ENCODE data around the gene DISP3.

DISP3 gene, protein sequence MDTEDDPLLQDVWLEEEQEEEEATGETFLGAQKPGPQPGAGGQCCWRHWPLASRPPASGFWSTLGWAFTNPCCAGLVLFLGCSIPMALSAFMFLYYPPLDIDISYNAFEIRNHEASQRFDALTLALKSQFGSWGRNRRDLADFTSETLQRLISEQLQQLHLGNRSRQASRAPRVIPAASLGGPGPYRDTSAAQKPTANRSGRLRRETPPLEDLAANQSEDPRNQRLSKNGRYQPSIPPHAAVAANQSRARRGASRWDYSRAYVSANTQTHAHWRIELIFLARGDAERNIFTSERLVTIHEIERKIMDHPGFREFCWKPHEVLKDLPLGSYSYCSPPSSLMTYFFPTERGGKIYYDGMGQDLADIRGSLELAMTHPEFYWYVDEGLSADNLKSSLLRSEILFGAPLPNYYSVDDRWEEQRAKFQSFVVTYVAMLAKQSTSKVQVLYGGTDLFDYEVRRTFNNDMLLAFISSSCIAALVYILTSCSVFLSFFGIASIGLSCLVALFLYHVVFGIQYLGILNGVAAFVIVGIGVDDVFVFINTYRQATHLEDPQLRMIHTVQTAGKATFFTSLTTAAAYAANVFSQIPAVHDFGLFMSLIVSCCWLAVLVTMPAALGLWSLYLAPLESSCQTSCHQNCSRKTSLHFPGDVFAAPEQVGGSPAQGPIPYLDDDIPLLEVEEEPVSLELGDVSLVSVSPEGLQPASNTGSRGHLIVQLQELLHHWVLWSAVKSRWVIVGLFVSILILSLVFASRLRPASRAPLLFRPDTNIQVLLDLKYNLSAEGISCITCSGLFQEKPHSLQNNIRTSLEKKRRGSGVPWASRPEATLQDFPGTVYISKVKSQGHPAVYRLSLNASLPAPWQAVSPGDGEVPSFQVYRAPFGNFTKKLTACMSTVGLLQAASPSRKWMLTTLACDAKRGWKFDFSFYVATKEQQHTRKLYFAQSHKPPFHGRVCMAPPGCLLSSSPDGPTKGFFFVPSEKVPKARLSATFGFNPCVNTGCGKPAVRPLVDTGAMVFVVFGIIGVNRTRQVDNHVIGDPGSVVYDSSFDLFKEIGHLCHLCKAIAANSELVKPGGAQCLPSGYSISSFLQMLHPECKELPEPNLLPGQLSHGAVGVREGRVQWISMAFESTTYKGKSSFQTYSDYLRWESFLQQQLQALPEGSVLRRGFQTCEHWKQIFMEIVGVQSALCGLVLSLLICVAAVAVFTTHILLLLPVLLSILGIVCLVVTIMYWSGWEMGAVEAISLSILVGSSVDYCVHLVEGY (N-terminal part only)

GRCh38 chr1:11478571-11479374 is at the start of gene DISP3:
Gene DISP3 (plus strand): TSS chr1:11479155. CDS start chr1:11500993, 21,838 bp downstream.
- H3K79me2 ChIP-seq (ENCODE audit: control insufficient read depth, low read length) = no peaks in the 10 kb centered on the region; the same call in 1 of the 2 replicates
- peak within 1 kb of the TSS; percentile 94 for H3K4me2 ChIP-seq (ENCODE audit: low read length)
- peaks cover 23% of the 10 kb centered on the region for H3K27me3 ChIP-seq (ENCODE audit: control insufficient read depth, low read length)
- H3K36me3 ChIP-seq (ENCODE audit: control insufficient read depth, low read length) = no peaks in the 10 kb centered on the region
- H3K4me3 ChIP-seq (ENCODE audit: low read length) = peak within 1 kb of the TSS; percentile 90
- H3K9me2 ChIP-seq (replicated peaks; ENCODE audit: control insufficient read depth, low read length) = no peaks in the 10 kb centered on the region
- no peaks in the 10 kb centered on the region for H3F3A ChIP-seq (ENCODE audit: control insufficient read depth, insufficient read depth)
- H3K4me1 ChIP-seq (ENCODE audit: control insufficient read depth, low read length) = peaks cover 14% of the 10 kb centered on the region
- H3K27ac ChIP-seq (ENCODE audit: low read depth, low read length) = peak within 1 kb of the TSS; percentile 47
- no peaks in the 10 kb centered on the region for H3K9me3 ChIP-seq (ENCODE audit: control insufficient read depth, insufficient read depth, low read length)
- TF ChIP-seq, protein P1, sequence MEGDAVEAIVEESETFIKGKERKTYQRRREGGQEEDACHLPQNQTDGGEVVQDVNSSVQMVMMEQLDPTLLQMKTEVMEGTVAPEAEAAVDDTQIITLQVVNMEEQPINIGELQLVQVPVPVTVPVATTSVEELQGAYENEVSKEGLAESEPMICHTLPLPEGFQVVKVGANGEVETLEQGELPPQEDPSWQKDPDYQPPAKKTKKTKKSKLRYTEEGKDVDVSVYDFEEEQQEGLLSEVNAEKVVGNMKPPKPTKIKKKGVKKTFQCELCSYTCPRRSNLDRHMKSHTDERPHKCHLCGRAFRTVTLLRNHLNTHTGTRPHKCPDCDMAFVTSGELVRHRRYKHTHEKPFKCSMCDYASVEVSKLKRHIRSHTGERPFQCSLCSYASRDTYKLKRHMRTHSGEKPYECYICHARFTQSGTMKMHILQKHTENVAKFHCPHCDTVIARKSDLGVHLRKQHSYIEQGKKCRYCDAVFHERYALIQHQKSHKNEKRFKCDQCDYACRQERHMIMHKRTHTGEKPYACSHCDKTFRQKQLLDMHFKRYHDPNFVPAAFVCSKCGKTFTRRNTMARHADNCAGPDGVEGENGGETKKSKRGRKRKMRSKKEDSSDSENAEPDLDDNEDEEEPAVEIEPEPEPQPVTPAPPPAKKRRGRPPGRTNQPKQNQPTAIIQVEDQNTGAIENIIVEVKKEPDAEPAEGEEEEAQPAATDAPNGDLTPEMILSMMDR (IDR thresholded peaks at IDR 0.05; ENCODE audit: low read depth, low read length, poor library complexity, severe bottlenecking) = peak; percentile 70
- TF ChIP-seq EZH2phosphoT487 (IDR thresholded peaks at IDR 0.05; ENCODE audit: borderline replicate concordance, low read length) = no peak
- H4K20me1 ChIP-seq (ENCODE audit: control insufficient read depth, insufficient read depth, low read depth, low read length) = no peaks in the 10 kb centered on the region; the same call in 1 of the 2 replicates

DNA sequence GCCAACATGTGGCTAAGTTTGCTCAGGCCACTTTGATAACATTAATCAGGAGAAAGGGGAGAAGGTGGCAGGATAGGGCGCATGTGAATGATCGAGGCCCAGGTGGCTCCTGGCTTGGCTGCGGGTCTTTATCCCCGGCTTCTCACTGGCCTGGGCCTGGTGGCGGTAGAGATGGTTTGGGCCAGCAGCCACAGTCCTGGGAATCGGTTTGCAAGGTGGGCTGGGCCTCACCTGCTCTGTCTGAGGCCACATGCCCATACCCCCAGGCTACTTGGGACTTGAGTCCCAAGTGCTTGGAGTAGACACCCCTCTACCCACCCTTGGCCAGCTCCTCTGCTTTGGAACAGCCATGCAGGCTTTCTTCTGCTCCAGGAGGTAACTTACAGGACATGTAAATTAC is 49.7 kb upstream of the DISP3 start:
- Histone ChIP-seq H3K9me3 (ENCODE audit: control insufficient read depth, insufficient read depth, low read length) (no peaks in the 10 kb centered on the region), H3K79me2 (ENCODE audit: control insufficient read depth, low read length) (no peaks in the 10 kb centered on the region), H4K20me1 (ENCODE audit: control insufficient read depth, insufficient read depth, low read depth, low read length) (no peaks in the 10 kb centered on the region), H3K4me1 (ENCODE audit: control insufficient read depth, low read length) (peaks cover 5% of the 10 kb centered on the region), H3K4me3 (ENCODE audit: low read length) (no peak overlapping the region), H3F3A (ENCODE audit: control insufficient read depth, insufficient read depth) (no peaks in the 10 kb centered on the region), H3K9me2 (replicated peaks; ENCODE audit: control insufficient read depth, low read length) (no peaks in the 10 kb centered on the region), H3K27me3 (ENCODE audit: control insufficient read depth, low read length) (no peaks in the 10 kb centered on the region), H3K27ac (ENCODE audit: low read depth, low read length) (no peak overlapping the region), H3K36me3 (ENCODE audit: control insufficient read depth, low read length) (no peaks in the 10 kb centered on the region), H3K4me2 (ENCODE audit: low read length) (no peak overlapping the region)
- no peak for TF ChIP-seq EZH2phosphoT487 (IDR thresholded peaks at IDR 0.05; ENCODE audit: borderline replicate concordance, low read length)
- TF ChIP-seq, protein P1 (IDR thresholded peaks at IDR 0.05; ENCODE audit: low read depth, low read length, poor library complexity, severe bottlenecking) = no peak

DNA sequence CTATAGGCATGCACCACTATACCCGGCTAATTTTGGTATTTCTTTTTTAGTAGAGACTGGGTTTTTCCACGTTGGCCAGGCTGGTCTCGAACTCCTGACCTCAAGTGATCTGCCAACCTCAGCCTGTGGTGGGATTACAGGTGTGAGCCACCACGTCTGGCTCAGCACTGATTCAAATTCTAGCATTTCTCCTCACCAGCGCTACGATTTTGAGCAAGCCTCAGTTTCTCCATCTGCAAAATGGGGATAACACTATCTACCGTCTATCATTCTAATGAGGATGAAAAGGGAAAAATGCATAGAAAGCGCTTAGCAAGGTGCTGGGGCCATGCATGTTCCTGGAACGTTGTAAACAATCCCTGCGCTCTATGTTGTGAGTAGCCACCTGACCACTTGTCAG is 49.0 kb upstream of the DISP3 start:
- Histone ChIP-seq H3K36me3 (ENCODE audit: control insufficient read depth, low read length) (no peaks in the 10 kb centered on the region), H4K20me1 (ENCODE audit: control insufficient read depth, insufficient read depth, low read depth, low read length) (no peaks in the 10 kb centered on the region), H3F3A (ENCODE audit: control insufficient read depth, insufficient read depth) (no peaks in the 10 kb centered on the region), H3K27ac (ENCODE audit: low read depth, low read length) (no peak overlapping the region), H3K27me3 (ENCODE audit: control insufficient read depth, low read length) (no peaks in the 10 kb centered on the region), H3K4me2 (ENCODE audit: low read length) (no peak overlapping the region), H3K9me2 (replicated peaks; ENCODE audit: control insufficient read depth, low read length) (no peaks in the 10 kb centered on the region), H3K9me3 (ENCODE audit: control insufficient read depth, insufficient read depth, low read length) (no peaks in the 10 kb centered on the region), H3K4me3 (ENCODE audit: low read length) (no peak overlapping the region), H3K4me1 (ENCODE audit: control insufficient read depth, low read length) (peaks cover 8% of the 10 kb centered on the region), H3K79me2 (ENCODE audit: control insufficient read depth, low read length) (no peaks in the 10 kb centered on the region)
- TF ChIP-seq EZH2phosphoT487 (IDR thresholded peaks at IDR 0.05; ENCODE audit: borderline replicate concordance, low read length) = no peak
- TF ChIP-seq, protein P1 (IDR thresholded peaks at IDR 0.05; ENCODE audit: low read depth, low read length, poor library complexity, severe bottlenecking) = no peak

All from DOHH2 (cell line).